Astrocyte (in vitro differentiated cells and primary cell): Measurements from ENCODE around the gene PKP4. TPM values are rescaled to one million over a fixed set of nuclear protein-coding genes. Genes with fewer than 3 reads are reported as not detected.

Source experiments
- DNase-seq: peaks from one replicate; pipeline ENCODE4 v3.0.0-alpha.2; 2010; ENCODE audit warnings: low read depth
- FAIRE-seq: peaks from 2 replicates; lab custom pipeline; 2011; peaks lifted over from hg19 to GRCh38; lab: Jason Lieb, UNC
- H2AFZ ChIP-seq: 2 replicates; pipeline ENCODE4 v1.6.0; 2012; ENCODE audit warnings: low read depth, low read length, inconsistent platforms
- H3K27ac ChIP-seq: 2 replicates; pipeline ENCODE4 v1.5.1; 2011; ENCODE audit warnings: low read depth, low read length, inconsistent platforms
- H3K27me3 ChIP-seq: 2 replicates; pipeline ENCODE4 v1.6.0; 2011; ENCODE audit warnings: low read length, inconsistent platforms; ENCODE audit not compliant: insufficient read depth
- H3K36me3 ChIP-seq: 2 replicates; pipeline ENCODE4 v1.5.1; 2011; ENCODE audit warnings: low read length, inconsistent platforms; ENCODE audit not compliant: insufficient read depth
- H3K4me1 ChIP-seq: 2 replicates; pipeline ENCODE4 v1.5.1; 2011; ENCODE audit warnings: low read length, inconsistent platforms; ENCODE audit not compliant: insufficient read depth
- H3K4me2 ChIP-seq: 2 replicates; pipeline ENCODE4 v1.6.0; 2012; ENCODE audit warnings: low read length, inconsistent platforms
- H3K4me3 ChIP-seq: 2 replicates; pipeline ENCODE4 v1.5.1; 2011; ENCODE audit warnings: low read depth, mild to moderate bottlenecking, low read length, inconsistent platforms; ENCODE audit not compliant: insufficient read depth
- H3K79me2 ChIP-seq: 2 replicates; pipeline ENCODE4 v1.6.0; 2012; ENCODE audit warnings: mild to moderate bottlenecking, low read length, inconsistent platforms; ENCODE audit not compliant: insufficient read depth
- H3K9ac ChIP-seq: 2 replicates; pipeline ENCODE4 v1.6.0; 2012; ENCODE audit warnings: mild to moderate bottlenecking, low read length, inconsistent platforms
- H3K9me3 ChIP-seq: 2 replicates; pipeline ENCODE4 v1.5.1; 2012; ENCODE audit warnings: low read depth, mild to moderate bottlenecking, low read length, inconsistent platforms; ENCODE audit not compliant: insufficient read depth
- H4K20me1 ChIP-seq: 2 replicates; pipeline ENCODE4 v1.6.0; 2012; ENCODE audit warnings: low read length, inconsistent platforms; ENCODE audit not compliant: insufficient read depth
- H3K27ac Mint-ChIP-seq: one replicate; pipeline ENCODE4 v1.8.0; 2021; ENCODE audit warnings: mild to moderate bottlenecking, mixed read lengths; ENCODE audit not compliant: unreplicated experiment
- H3K27me3 Mint-ChIP-seq: one replicate; pipeline ENCODE4 v1.8.0; 2021; ENCODE audit warnings: low read depth, mixed read lengths; ENCODE audit not compliant: unreplicated experiment
- H3K36me3 Mint-ChIP-seq: one replicate; pipeline ENCODE4 v1.8.0; 2021; ENCODE audit warnings: low read depth, mixed read lengths; ENCODE audit not compliant: unreplicated experiment
- H3K4me1 Mint-ChIP-seq: one replicate; pipeline ENCODE4 v1.8.0; 2021; ENCODE audit warnings: low read depth, mixed read lengths; ENCODE audit not compliant: unreplicated experiment
- H3K4me3 Mint-ChIP-seq: one replicate; pipeline ENCODE4 v1.8.0; 2021; ENCODE audit warnings: mild to moderate bottlenecking, moderate library complexity, mixed read lengths; ENCODE audit not compliant: unreplicated experiment
- H3K9me3 Mint-ChIP-seq: one replicate; pipeline ENCODE4 v1.8.0; 2021; ENCODE audit warnings: mild to moderate bottlenecking, mixed read lengths; ENCODE audit not compliant: unreplicated experiment
- CTCF ChIP-seq: IDR thresholded peaks from 2 replicates; pipeline ENCODE4 v1.5.1; 2011; ENCODE audit warnings: low read depth, mild to moderate bottlenecking, inconsistent platforms, low read length, moderate library complexity; ENCODE audit not compliant: insufficient read depth
- EZH2 ChIP-seq: IDR thresholded peaks from 2 replicates; pipeline ENCODE4 v1.6.1; 2012; ENCODE audit warnings: mild to moderate bottlenecking, low read length, inconsistent platforms; ENCODE audit not compliant: insufficient read depth
- total RNA-seq: library from RNA; stranded (reverse); gene quantifications from 2 replicates; pipeline ENCODE4 v1.2.1, GENCODE V29; 2021

Gene PKP4
- total RNA-seq, 1 donor from 2014 or later, result 38.4 TPM

- Mint-ChIP-seq H3K27me3 (no peaks in the 10 kb centered on the region), H3K4me1 (peaks cover 5% of the 10 kb centered on the region), H3K9me3 (no peaks in the 10 kb centered on the region), H3K4me3 (no peak overlapping the region), H3K36me3 (no peaks in the 10 kb centered on the region), H3K27ac (no peak overlapping the region)
- Histone ChIP-seq H2AFZ (no peak overlapping the region), H3K36me3 (no peaks in the 10 kb centered on the region), H3K4me3 (no peak overlapping the region), H3K9ac (no peak overlapping the region), H3K27me3 (no peaks in the 10 kb centered on the region), H3K4me2 (no peak overlapping the region), H3K9me3 (no peaks in the 10 kb centered on the region), H3K4me1 (no peaks in the 10 kb centered on the region), H3K27ac (no peak overlapping the region), H4K20me1 (no peaks in the 10 kb centered on the region), H3K79me2 (no peaks in the 10 kb centered on the region)
- TF ChIP-seq CTCF, result no peak
- no peak for TF ChIP-seq EZH2
- DNase-seq, result no peak
- FAIRE-seq, result no peak
These were observed 132.6 kb downstream of the PKP4 start for GRCh38 chr2:158589303-158589702.

GRCh38 chr2:158598862-158599517, 142.2 kb downstream of the PKP4 start:
- Histone ChIP-seq H3K4me1 (peaks cover 27% of the 10 kb centered on the region), H3K27me3 (no peaks in the 10 kb centered on the region), H2AFZ (no peak overlapping the region), H3K79me2 (no peaks in the 10 kb centered on the region), H3K9me3 (no peaks in the 10 kb centered on the region), H3K4me2 (peak overlapping the region; percentile 79), H3K36me3 (no peaks in the 10 kb centered on the region), H3K4me3 (no peak overlapping the region), H3K27ac (peak overlapping the region; percentile 86), H3K9ac (no peak overlapping the region), H4K20me1 (no peaks in the 10 kb centered on the region)
- Mint-ChIP-seq H3K4me1 (peaks cover 14% of the 10 kb centered on the region), H3K9me3 (no peaks in the 10 kb centered on the region), H3K36me3 (no peaks in the 10 kb centered on the region), H3K4me3 (no peak overlapping the region), H3K27ac (no peak overlapping the region), H3K27me3 (no peaks in the 10 kb centered on the region)
- peak; percentile 55 for FAIRE-seq
- DNase-seq, result no peak
- TF ChIP-seq CTCF, result no peak
- TF ChIP-seq EZH2, result no peak

- Histone ChIP-seq H3K27me3 (no peaks in the 10 kb centered on the region), H3K27ac (peak overlapping the region; percentile 86), H3K4me2 (peak overlapping the region; percentile 79), H3K36me3 (no peaks in the 10 kb centered on the region), H4K20me1 (no peaks in the 10 kb centered on the region), H3K79me2 (no peaks in the 10 kb centered on the region), H3K4me1 (peaks cover 27% of the 10 kb centered on the region), H3K4me3 (no peak overlapping the region), H3K9ac (peak overlapping the region; percentile 9), H3K9me3 (no peaks in the 10 kb centered on the region), H2AFZ (no peak overlapping the region)
- no peaks in the 10 kb centered on the region for H3K27me3 Mint-ChIP-seq
- no peaks in the 10 kb centered on the region for H3K9me3 Mint-ChIP-seq
- H3K4me3 Mint-ChIP-seq, result no peak overlapping the region
- peaks cover 2% of the 10 kb centered on the region for H3K36me3 Mint-ChIP-seq
- no peak for TF ChIP-seq CTCF
- no peak for TF ChIP-seq EZH2
- DNase-seq (no peak), FAIRE-seq (peak; percentile 37)
- H3K27ac Mint-ChIP-seq, result no peak overlapping the region
- peaks cover 14% of the 10 kb centered on the region for H3K4me1 Mint-ChIP-seq
These were observed 142.9 kb downstream of the PKP4 start for GRCh38 chr2:158599609-158600008.
